Progenitor cell of endocrine pancreas (in vitro differentiated cells): ENCODE measurements around the gene ETNPPL. TPM values are rescaled to one million over a fixed set of nuclear protein-coding genes. Genes with fewer than 3 reads are reported as not detected.
"Not testable (repeated sequence)": the region's sequence is repeated elsewhere in the genome, so short reads cannot be mapped to it uniquely, and the experiment has no call there.

Experiments used
- DNase-seq: peaks from one replicate; pipeline ENCODE4 v3.0.0; 2021; ENCODE audit warnings: low spot score; ENCODE audit not compliant: unreplicated experiment
- H3K27ac Mint-ChIP-seq: 2 replicates; pipeline ENCODE4 v1.8.0; 2021; ENCODE audit warnings: mild to moderate bottlenecking, moderate library complexity, mixed read lengths
- H3K27me3 Mint-ChIP-seq: 2 replicates; pipeline ENCODE4 v1.8.0; 2021; ENCODE audit warnings: mixed read lengths
- H3K36me3 Mint-ChIP-seq: 2 replicates; pipeline ENCODE4 v1.8.0; 2022; ENCODE audit warnings: mixed read lengths; ENCODE audit not compliant: insufficient read depth
- H3K4me1 Mint-ChIP-seq: 2 replicates; pipeline ENCODE4 v1.8.0; 2021; ENCODE audit warnings: low read depth, mixed read lengths
- H3K4me3 Mint-ChIP-seq: 2 replicates; pipeline ENCODE4 v1.8.0; 2021; ENCODE audit warnings: low read depth, mild to moderate bottlenecking, moderate library complexity, mixed read lengths
- H3K9me3 Mint-ChIP-seq: 2 replicates; pipeline ENCODE4 v1.8.0; 2021; ENCODE audit warnings: low read depth, mixed read lengths
- CTCF ChIP-seq: fragments of 200-600 bp; sonication (generic); IDR thresholded peaks from one replicate; pipeline ENCODE4 v1.5.0; 2021; ENCODE audit warnings: antibody characterized with exemption, mild to moderate bottlenecking; ENCODE audit not compliant: unreplicated experiment
- total RNA-seq: library from RNA; stranded (reverse); gene quantifications from 2 replicates; pipeline ENCODE4 v1.2.1, GENCODE V29; 2021

The ETNPPL gene
- total RNA-seq, 1 donor from 2014 or later, result 0.22 TPM

- Mint-ChIP-seq H3K9me3 (no peaks in the 10 kb centered on the region), H3K27ac (no peak overlapping the region), H3K4me3 (no peak overlapping the region), H3K4me1 (peaks cover 1% of the 10 kb centered on the region), H3K27me3 (peaks cover 30% of the 10 kb centered on the region), H3K36me3 (no peaks in the 10 kb centered on the region)
- no peak for TF ChIP-seq CTCF
- DNase-seq, result no peak
Observed at GRCh38 chr4:108716340-108716739, 46.5 kb downstream of the ETNPPL start.

GRCh38 chr4:108714880-108715279 is 48.0 kb downstream of the ETNPPL start:
- peaks cover 38% of the 10 kb centered on the region for H3K27me3 Mint-ChIP-seq
- no peak for TF ChIP-seq CTCF
- no peaks in the 10 kb centered on the region for H3K9me3 Mint-ChIP-seq
- no peaks in the 10 kb centered on the region for H3K36me3 Mint-ChIP-seq
- H3K27ac Mint-ChIP-seq, result no peak overlapping the region
- H3K4me3 Mint-ChIP-seq, result no peak overlapping the region
- no peak for DNase-seq
- H3K4me1 Mint-ChIP-seq, result peaks cover 1% of the 10 kb centered on the region

- H3K27ac Mint-ChIP-seq, H3K4me3 Mint-ChIP-seq, DNase-seq, H3K9me3 Mint-ChIP-seq, H3K36me3 Mint-ChIP-seq, H3K4me1 Mint-ChIP-seq: not testable (repeated sequence)
- H3K27me3 Mint-ChIP-seq, result peaks cover 38% of the 10 kb centered on the region
Observed at GRCh38 chr4:108710578-108710977, 52.3 kb downstream of the ETNPPL start.

GRCh38 chr4:108709722-108710121 is 53.1 kb downstream of the ETNPPL start:
- Mint-ChIP-seq H3K4me1 (peaks cover 1% of the 10 kb centered on the region), H3K27me3 (peaks cover 32% of the 10 kb centered on the region), H3K9me3 (peaks cover 3% of the 10 kb centered on the region), H3K27ac (no peak overlapping the region), H3K4me3 (no peak overlapping the region), H3K36me3 (no peaks in the 10 kb centered on the region)
- no peak for TF ChIP-seq CTCF
- no peak for DNase-seq

- H3K27ac Mint-ChIP-seq, result no peak overlapping the region
- TF ChIP-seq CTCF, result no peak
- H3K4me1 Mint-ChIP-seq, result no peaks in the 10 kb centered on the region
- peaks cover 29% of the 10 kb centered on the region for H3K27me3 Mint-ChIP-seq
- no peaks in the 10 kb centered on the region for H3K36me3 Mint-ChIP-seq
- H3K9me3 Mint-ChIP-seq, result peaks cover 3% of the 10 kb centered on the region
- no peak for DNase-seq
- H3K4me3 Mint-ChIP-seq, result no peak overlapping the region
Observed at GRCh38 chr4:108709234-108709633, 53.6 kb downstream of the ETNPPL start.

GRCh38 chr4:108706289-108706688 is 56.6 kb downstream of the ETNPPL start:
- peaks cover 2% of the 10 kb centered on the region for H3K4me1 Mint-ChIP-seq
- H3K36me3 Mint-ChIP-seq, result no peaks in the 10 kb centered on the region
- no peak for DNase-seq
- H3K27me3 Mint-ChIP-seq, result peaks cover 8% of the 10 kb centered on the region
- H3K4me3 Mint-ChIP-seq, result no peak overlapping the region
- peaks cover 3% of the 10 kb centered on the region for H3K9me3 Mint-ChIP-seq
- H3K27ac Mint-ChIP-seq, result no peak overlapping the region
- TF ChIP-seq CTCF, result no peak
